Cerebellar nuclear complex (tissue), 1 donor: ENCODE data around the gene BAIAP2L2.
"Not testable (repeated sequence)": the region's sequence is repeated elsewhere in the genome, so short reads cannot be mapped to it uniquely, and the experiment has no call there.

ENCODE experiments used
- DNase-seq, 2 experiments: peaks; one replicate each; lab custom pipeline; 2025; lab: John Stamatoyannopoulos, UW

Gene BAIAP2L2

DNA sequence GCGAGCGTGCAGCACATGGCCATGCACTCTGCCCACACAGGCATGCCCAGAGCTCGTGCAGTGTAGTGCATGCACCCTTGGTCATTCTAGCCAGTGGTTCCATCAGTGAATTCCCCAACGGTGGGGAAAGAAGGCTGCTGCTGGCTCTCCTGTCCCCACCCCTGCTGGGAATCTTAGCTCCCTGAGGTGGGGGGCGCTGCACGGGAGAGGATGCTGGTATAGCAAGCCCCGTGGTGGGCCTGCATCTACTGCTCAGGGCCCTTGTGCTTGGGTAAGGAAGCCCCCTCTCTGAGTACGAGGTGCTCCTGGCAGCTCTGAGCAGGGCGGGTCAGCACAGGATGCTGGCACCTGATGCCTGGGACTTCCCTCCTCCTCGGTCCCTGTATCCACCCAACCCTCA, 18.5 kb upstream of the BAIAP2L2 start:
- no peak for DNase-seq

DNA sequence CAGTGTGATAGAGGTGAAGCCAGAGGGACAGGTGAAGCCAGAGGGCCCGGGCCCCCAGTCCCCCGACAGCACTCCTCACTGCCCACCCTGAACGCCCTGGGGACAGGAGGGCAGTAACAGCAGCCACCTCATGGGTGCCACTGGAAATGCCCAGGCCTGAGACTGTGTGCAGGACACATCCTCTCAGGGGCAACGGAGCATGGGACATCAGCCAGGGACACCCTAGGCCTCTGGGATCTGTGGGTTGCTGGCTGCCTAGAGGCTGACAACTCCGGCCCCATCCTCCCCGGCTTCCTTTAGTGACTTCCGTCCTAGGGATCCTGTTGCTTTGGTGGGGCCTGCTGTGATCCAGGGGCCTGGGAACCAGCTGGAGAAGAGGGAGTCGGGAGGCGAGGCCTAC, 17.4 kb upstream of the BAIAP2L2 start:
- DNase-seq = no peak

DNA sequence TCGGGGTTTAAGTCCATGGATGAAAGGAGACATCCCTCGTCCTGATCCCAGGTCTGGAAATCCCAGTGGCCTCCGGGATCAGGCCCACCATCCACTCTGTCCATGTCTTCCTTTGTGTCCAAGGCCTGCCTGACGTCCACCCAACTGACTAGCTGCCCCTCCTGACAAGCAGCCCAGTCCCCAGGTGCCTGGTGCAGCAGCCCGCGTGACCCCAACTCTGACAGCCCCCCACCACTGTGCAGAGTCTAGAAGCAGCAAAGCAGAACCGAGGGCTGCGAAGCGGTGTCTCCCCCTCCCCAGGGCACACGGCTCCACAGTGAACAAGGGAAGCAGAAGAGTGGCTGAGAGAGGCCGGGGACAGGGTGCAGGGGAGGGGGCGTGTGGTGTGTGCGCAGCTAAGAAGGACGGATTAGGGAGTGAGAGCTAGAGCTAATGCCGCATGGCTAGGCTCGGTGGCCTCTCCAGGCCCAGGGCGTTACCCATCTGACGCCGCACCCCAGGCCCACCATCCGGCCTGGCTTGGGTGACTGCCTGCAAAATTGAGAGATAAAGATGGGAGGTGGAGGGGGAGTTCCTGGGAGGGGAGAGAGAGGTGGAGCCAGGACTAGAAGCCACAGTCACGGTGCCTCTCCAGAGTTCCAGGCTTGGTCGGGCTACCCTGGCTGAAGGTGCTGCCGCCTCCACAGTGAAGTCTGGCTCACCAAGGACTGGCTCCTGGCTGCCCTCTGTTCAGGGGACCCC, 16.6 kb upstream of the BAIAP2L2 start:
- no peak for DNase-seq

DNA sequence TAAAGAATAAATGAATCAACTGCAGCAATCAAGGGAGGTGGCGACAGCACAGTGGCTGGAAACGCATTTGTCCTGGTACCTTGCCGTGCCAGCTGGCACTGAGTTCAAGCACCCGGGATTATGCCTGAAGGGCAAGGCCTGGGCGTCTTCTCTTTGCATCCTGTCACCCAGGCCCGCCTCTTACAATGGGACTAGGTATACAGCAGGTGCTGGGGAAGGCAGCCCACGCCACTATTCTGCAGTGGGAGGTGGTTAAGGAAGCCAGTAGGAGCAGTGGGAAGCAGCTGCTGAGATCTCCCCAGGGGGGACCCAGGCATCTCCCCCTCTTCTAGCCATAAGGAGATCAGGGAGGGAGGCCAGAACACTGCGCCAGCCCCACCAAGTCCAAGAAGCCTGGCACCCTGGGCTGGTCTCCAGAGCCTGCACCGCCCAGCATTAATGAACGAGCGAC, 15.3 kb upstream of the BAIAP2L2 start:
- DNase-seq = no peak

DNA sequence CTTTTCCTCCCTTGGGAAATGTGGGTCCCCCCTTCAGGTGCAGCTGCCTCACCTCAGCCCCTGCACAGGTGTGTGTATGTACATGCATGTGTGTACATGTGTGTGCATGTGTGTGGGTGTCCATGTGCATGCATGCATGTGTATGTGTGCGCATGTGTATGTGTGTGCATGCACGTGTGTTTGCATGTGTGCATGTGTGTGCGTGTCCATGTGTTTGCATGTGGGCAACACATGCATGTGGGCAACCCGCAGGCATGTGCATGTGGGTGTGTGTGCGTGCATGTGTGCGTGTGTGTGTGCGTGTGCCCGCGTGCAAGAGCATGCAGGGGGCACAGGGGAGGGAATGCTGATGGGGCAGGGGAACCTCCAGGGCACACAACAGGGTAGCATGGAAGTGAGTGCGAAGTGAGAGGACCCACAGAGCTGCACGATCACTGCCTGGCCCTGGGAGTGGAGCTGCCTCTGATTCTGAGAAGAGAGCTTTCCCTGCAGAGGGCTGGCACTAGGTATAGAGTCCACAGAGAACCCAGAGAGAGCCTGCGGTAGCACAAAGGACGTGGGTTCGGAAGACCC, 14.6 kb upstream of the BAIAP2L2 start:
- no peak for DNase-seq

DNA sequence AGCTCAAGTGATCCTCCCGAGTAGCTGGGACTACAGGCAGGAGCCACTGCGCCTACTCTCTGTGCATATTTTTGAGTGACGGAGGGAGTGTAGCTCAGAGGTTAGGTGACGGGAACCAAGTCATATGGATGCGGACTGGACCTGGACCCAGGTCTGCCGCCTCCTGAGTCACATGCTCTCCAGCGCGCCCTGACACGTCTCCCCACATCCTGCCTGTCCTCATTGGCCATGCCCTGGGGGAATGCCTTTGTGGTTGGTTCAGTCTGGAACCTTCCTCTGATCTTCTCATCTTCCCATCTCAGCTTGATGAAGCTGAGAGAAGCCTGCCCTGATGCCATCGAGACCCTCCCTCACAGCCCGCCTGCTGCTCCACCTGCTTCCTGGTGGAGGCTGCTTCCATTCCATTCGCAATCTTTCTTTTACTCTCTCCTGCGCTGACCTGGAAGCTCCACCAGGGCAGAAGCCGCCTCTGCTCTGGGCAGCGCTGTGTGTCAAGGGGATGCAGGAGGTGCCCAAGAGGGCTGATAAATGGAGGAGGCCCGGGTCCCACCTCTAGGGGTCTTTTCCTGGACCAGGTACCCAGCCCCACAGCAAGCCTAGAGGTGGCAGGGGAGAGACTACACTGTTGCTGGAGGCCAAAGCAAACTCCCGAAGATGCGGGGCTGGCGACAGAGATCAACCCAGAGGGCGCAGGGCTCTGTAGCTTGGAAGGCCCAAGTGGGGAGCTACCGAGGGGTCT, 13.9 kb upstream of the BAIAP2L2 start:
- DNase-seq = no peak

DNA sequence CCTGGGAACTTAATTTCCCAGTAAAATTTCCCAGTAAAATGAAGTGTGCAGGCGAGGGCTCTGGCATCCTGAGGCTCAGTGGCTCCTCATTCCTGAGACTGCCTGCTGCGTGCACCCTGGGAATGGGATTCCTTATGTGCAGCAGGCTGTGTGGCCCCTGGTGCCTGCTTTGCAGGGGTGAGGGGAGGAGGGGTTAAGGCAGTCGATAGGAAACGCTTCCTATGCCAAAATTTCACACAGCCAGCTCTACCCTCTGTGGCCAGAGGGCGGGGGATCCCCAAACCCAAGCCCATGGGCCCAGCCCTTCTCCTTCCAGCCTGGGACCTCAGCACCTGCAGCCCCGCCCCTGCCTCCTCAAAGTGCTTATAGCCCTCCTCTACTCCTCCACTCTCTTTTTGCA, 12.1 kb upstream of the BAIAP2L2 start:
- no peak for DNase-seq

DNA sequence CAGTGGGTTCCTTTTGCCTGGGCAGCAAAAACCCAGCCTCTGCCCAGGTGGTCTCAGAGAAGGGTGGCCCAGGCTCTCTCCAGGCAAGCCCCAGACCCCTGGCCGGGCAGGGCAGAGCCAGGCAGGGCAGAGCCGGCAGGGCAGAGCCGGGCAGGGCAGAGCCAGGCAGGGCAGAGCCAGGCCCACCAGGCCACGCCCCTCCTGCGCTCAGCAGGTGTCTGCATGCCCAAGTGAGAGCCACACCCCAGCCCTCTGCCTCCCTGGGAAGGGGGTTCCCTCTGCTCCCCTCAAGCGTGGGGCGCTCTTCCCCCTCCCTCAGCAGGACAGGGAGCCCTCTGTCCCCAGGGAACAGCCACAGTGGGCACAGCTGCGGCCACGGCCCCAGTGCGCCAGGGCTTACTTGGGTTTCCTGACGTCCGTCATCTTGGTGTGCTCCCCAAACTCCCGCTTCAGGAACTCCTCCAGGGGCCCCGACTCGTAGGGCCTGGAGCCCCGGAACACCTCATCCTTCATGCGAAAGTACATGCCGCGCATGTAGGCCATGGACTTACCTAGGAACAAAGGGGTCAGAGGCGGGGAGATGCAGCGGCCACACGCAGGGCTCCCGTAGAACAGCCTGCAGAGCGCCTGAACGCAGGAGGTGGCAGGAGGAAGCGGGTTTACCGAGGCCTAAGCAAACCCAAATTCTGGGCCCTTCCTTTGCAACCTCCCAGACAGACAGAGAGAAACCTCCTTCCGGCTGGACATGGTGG, 10.1 kb upstream of the BAIAP2L2 start:
- no peak for DNase-seq

DNA sequence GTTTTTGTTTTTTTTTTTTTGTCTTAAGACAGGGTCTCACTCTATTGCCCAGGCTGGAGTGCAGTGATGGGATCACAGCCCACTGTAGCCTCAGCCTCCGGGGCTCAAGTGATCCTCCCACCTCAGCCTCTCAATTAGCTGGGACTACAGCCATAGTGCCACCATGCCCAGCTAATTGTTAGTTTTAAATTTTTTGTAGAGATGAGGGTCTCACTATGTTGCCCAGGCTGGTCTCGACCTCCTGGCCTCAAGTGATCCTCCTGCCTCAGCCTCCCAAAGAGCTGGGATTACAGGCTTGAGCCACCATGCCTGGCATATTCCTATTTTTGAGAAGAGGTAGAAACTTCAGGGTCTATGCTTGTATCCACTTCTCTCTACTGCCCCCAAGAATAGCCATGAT, 8.3 kb upstream of the BAIAP2L2 start:
- DNase-seq = not testable (repeated sequence)

DNA sequence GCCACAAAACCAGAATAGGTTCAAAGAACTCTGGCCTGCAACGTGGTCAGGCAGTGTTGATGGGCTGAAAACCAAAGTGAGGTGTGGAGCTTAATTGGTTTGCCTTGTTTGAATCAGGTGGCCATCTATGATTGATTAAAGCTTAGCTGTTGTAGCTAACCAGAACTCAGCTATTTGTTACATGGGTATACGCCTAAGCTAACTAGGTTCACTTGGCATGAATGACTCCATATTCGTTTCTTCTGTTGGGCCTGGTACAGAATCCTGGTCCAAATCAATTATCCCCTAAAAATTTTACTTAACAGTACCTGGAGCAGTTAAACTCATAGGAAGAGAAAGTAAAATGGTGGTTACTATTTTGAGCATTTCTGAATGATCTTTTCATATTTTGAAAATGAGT, 7.7 kb upstream of the BAIAP2L2 start:
- DNase-seq = no peak

DNA sequence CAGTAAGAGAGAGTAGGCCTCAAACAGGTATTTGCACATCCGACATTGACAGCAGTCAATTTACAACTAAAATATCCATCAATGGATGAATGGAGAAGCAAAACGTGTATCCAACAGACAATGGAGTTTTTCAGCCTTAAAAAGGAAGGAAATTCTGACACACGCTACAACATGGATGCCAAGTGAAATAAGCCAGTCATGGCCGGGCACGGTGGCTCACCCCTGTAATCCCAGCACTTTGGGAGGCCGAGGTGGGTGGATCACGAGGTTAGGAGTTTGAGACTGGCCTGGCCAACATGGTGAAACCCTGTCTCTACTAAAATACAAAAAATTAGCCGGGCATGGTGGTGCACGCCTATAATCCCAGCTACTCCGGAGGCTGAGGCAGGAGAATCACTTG, 7.1 kb upstream of the BAIAP2L2 start:
- not testable (repeated sequence) for DNase-seq

DNA sequence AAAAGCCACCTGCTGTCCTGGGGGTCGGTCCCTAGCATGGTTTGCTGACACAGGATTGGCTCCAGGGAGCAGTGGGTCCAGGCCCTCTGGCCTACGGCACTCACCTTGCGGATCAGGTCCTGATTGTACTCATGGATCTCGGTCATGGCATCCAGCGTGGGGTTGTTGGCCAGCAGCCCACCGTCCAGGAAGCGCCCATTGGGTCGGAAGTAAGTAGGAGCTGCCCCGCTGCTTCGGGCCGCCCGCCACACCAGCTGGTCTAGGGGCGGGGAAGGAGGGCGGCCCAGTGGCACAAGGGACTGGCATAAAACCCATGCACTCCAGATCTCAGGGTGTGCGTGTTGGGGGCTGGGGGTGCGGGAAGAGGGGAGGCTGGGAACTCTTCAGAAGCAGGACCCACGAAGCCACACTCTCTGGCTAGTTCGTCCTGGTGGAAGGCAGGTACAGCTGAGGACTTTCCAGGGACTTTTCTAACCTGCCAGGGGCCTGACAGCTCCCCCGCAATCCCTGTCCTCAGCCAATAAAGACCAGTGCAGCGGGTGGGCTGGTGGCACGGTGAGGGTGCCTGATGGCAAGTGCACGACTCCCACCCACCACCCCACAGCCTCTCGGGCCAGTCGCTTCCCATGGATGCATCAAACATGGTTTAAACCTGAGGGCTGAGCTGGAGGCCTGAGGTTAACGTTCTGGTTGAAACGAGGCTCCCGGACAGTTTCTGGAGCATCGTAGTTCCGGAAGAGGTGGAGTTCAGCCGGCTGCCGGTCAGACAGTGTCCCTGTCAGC, 5.1 kb upstream of the BAIAP2L2 start:
- peak in 1 of 2 experiments; percentile 7 for DNase-seq

DNA sequence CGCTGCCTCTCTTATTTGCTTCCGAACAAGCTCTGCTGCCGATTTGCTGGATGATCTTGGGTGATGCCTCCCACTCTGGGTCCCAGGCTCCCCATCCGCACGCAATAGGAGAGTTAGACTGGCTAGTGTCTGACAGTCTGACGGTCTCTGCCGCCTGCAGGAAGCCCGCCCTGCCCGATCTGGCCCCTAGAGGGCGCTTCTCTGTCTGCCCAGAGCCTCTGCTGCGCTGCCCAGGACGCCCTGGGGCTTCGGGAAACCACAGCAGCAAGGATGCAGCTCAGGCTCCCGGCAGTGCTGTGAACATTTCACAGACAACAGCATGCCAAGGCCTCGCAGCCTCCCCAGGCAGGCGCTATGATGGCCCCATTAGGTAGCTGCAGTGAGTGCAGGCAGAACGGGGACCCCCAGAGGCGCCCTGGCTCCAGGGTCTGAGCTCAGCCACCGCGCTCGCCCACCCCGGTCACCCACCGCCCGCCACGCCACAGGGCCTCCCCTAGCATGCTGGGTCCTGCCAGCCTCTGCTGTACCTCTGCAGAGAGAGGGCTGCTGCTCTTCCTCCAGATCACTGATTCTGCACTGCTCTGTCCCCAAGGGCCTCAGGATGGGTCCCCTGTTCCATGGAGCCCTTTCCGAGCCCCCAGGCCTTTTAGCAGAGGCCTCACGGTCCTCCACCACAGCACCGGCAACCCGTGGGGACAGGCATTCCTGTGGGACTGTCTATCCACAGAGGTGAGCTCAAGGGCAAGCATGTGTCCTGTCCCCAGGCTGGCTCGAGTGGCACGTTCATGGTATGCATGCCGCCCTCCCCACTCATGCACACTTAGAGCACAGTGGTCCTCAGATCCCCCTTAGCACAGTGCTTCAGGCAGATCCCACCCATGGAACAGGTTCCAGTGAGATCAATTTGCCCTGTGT, 4.3 kb upstream of the BAIAP2L2 start:
- DNase-seq = peak in 1 of 2 experiments; percentile 53

DNA sequence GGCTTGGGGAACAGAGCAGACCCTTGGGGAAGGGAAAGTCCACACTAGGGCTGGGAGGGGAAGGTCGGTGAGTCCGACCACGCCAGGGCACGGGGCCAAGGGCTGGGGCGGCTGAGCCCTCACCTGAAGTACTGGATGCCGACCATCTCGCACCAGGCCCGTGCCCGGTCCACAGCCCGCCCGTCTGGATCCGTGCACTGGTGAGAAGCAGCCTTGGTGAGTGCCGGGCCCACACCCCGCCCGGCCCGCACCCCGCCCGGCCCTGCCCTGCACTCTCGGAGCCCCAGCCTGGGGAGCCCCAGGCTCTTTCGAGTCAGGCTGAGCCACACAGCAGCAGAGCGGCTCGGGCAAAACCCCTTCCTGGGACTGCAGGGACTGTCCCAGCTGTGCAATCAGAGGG, 1.9 kb upstream of the BAIAP2L2 start:
- DNase-seq = no peak

DNA sequence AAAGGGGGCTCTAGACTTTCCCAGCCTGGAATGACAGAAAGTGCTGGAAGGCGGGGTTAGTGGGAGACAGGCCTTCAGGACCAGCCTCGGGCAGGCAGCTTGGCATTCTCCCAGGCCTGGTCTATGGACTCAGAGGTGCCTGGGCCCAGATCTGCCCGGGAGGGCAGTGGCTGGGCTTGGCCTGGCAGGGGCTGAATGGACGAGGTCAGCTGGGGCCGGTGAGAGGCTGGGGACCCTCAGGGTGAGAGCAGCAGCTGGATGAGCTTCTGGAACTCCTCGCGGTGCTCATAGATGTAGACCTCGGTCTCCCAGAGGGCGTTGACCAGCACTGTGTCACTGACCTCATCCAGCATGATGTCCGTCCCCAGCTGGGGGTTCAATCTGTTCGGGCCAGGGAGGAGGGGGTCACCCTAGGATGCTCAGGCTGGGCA, 1.5 kb upstream of the BAIAP2L2 start:
- DNase-seq = no peak

DNA sequence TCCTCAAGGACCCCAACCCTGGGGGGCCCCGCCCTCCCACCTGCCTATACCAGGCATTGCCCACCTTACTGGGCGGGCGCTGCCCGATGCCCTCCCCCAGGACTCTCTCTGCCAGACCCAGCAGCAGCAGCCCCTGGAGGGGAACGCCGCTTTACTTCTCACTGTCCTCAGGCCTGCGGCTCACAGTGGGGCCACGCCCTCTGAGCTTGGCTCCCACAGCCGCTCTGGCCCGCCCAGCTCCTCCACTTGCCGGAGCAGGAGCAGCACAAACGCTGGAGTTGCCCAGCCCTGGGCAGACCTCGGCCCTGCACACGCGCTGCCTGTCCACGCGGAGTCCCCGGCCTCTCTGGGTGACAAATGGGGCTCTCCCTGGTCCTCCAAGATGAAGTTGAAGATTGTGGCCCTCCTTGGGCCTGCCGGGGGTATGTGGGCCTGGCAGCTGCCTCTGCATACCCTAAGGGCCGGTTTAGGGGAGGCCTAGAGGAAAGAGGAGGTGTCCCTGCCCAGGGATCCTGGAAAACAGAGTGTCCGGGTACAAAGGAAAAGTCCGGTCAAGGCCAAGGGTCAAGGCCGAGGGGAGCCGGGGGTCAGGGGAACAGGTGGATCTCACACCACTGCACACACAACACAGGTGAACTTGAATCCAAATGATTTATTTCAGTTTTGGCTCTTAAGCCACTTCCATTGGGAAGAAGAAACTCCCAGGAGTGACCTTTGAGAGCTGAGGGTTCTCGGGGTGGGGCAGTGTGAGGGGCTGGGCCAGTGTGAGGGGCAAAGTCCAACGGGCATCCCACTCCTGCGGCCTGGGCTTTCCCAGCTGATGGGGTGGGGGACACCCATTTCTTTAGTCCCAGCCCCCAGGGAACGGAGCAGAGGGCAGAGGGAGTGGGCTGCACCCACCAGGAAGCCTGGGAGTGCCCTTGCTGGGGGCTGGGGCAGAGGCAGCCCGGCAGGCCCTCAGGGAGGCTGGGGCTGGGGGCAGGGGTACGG, 674 bp upstream of the BAIAP2L2 start:
- DNase-seq = no peak

DNA sequence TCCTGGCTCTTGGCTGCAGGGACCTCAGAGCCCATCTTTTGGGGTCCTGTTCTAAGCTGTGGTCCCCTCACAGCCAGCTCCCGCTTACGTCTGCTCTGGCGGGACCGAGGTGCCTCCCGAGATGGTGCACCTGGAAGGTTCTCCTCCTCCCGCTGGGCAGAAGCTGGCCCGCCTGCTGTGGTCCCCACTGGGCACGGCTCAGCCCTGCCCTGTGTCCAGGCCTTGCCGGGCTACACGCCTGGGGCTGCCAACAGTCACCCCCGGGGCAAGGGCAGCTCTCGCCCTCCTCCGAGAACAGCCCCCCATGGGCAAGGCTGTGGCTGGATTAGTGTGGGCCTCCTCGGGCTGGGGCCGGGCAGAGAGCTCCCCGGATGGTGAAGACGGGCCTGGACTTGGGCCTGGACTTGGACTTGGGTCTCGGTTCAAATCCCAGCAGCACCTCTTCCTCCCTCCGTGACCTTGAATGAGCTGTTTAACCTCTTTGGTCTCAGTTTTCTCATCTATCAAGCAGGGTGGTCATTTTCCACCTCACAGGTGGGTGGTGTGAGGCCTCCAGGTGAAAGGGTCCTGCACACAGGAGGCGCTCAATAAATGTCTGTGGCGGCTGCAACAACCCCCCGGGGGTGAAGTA, 998 bp downstream of the BAIAP2L2 start:
- no peak for DNase-seq

DNA sequence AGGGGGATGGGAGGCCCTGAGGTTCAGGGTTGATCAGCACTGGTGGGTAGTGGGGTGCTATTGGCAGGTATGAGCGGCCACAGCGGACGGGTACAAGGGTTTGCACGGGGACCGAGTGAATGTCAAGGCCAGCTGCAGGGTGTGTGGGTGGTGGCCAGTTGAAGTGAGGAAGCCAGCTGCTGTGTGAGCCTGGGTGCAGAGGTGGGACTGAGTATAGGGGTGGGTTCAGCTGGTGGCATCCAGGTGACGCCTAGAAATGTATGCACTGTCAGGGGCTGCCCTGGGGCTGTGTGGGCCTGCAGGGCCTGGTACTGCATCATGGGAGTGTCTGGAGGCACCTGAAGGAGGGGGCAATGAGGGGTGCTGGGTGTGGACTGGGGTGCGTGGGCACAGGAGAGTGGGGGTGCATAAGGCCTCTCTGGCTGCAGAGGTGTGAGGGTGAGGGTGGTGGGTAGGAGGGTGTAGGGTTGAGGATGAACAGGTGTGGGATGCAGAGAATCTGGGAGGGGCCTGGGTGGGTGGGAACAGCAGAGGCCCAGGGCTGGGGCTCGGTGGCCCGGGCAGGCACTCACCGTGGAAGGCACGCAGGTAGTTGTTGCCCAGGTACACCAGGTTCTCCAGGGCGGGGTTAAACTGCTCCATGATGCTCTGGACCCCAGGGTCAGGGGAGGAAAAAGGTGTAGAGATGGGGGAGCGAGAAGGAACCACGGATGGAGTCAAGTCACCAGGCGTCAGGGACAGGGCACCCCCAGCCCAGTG, 1.7 kb downstream of the BAIAP2L2 start:
- no peak for DNase-seq
